DMS153 treated with DMSO at 0.1 percent for 48 hours (cell line): ENCODE data around the gene GATA3.

Experiments
- DNase-seq: peaks from one replicate; lab custom pipeline; 2025; ENCODE audit not compliant: unreplicated experiment; lab: John Stamatoyannopoulos, UW

The GATA3 gene

GRCh38 chr10:8037941-8038894 lies 16.3 kb upstream of the GATA3 start:
- DNase-seq = no peak

- DNase-seq = no peak
Observed at GRCh38 chr10:8039321-8039881, 15.1 kb upstream of the GATA3 start.

GRCh38 chr10:8040651-8041050 lies 13.8 kb upstream of the GATA3 start:
- no peak for DNase-seq

GRCh38 chr10:8041284-8041991 lies 13.1 kb upstream of the GATA3 start:
- no peak for DNase-seq

GRCh38 chr10:8041992-8042720 lies 12.3 kb upstream of the GATA3 start:
- DNase-seq = no peak

GRCh38 chr10:8042721-8043568 lies 11.5 kb upstream of the GATA3 start:
- DNase-seq = no peak

- DNase-seq = no peak
Observed at GRCh38 chr10:8043569-8044306, 10.8 kb upstream of the GATA3 start.

GRCh38 chr10:8044331-8044907 lies 10.1 kb upstream of the GATA3 start:
- DNase-seq = no peak

GRCh38 chr10:8044908-8045725 lies 9.4 kb upstream of the GATA3 start:
- no peak for DNase-seq

- DNase-seq = no peak
Observed at GRCh38 chr10:8045726-8046494, 8.6 kb upstream of the GATA3 start.

GRCh38 chr10:8047452-8048280 lies 6.8 kb upstream of the GATA3 start:
- DNase-seq = no peak

GRCh38 chr10:8048281-8049008 lies 6.0 kb upstream of the GATA3 start:
- DNase-seq = no peak

GRCh38 chr10:8049045-8049864 lies 5.2 kb upstream of the GATA3 start:
- DNase-seq = no peak

GRCh38 chr10:8049865-8050555 lies 4.5 kb upstream of the GATA3 start:
- no peak for DNase-seq
